NCI-H2171 treated with DMSO at 0.1 percent for 48 hours (cell line): Measurements from ENCODE around the gene TEF.

ENCODE experiments used
- DNase-seq: peaks from one replicate; lab custom pipeline; 2025; lab: John Stamatoyannopoulos, UW

The TEF gene

GRCh38 chr22:41354979-41355378 is 26.8 kb upstream of the TEF start:
- no peak for DNase-seq

GRCh38 chr22:41355895-41356294 is 25.8 kb upstream of the TEF start:
- no peak for DNase-seq

DNA sequence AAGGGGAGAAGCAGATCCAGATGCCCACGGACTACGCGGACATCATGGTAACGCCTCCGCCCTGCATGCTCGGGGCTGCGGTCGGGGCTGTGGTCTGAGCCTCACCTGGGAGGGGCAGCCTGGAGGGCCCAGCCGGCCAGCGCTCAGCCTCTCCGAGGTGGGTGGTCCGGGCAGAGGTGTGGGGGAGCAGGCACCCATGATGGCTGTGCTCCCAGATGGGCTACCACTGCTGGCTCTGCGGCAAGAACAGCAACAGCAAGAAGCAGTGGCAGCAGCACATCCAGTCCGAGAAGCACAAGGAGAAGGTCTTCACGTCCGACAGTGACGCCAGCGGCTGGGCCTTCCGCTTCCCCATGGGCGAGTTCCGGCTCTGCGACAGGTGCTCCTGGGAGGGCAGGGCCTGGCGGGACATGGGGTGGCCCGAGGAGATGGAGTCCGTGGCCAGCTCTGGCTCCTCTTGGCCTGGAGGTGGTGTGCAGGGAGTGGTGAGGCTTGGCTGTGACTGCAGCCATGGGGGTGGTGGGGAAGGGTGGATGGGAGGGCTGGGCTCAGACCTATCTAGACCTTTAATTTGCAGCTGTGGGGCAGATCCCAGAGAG is 25.2 kb upstream of the TEF start:
- no peak for DNase-seq

- DNase-seq, result no peak
Observed at GRCh38 chr22:41357191-41357590, 24.6 kb upstream of the TEF start.

DNA sequence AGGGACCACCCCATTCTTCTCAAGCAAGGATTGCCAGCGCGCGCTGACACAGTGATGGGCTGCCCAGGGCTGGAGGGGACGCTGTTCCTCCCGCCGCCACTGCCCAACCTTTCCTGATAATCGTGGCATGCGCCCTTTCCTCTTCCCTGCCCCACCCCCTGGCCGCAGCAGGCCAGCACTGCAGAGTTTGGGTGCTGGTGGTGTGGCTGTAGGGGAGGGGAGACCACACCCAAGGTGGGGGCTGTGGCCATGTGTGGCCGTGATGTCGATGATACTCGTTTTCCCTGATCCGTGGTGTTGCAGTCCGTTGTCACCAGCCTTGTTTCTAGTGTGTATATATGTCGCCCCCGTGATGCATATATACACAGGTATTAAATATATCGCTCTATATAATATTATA is 22.8 kb upstream of the TEF start:
- DNase-seq, result no peak

DNA sequence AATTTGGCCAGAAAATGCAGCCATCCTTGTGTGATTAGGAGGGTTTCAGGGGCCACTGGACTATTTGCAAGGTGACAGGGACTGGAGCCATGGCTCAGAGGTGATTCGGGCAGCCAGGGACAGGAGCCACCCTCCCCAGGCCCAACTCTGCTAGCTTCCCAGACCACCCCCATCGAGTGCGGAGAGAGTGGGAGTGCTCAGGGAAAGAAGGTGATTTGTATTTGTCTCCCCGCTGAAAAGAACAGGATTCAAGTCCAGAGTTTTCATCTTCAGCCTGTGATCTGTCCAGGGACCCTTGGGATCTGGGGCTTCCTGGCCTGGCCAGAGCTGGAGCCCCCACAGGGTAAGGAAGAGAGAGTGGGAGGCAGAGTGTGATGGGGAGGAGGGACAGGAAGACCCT is 22.4 kb upstream of the TEF start:
- no peak for DNase-seq

DNA sequence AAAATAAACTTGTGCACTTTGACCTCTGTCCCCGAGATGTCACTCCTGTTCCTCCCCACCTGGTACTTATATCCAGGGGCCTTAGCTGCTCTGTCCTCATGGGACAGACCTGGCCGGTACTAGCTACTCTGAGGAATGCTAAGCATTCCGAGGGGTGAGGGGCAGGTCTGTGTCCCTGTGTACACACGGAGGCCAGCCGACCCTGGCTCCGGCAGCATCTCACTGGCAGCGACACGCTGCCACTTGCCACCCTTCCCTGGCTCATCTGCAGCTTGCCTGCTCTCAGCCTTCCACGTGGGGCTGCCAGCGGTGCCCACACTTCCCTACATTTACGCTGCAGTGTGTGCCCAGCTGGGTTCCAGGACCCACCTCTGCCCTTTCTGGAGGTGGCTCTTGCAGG is 21.6 kb upstream of the TEF start:
- no peak for DNase-seq

GRCh38 chr22:41361716-41362310 is 19.9 kb upstream of the TEF start:
- no peak for DNase-seq

DNA sequence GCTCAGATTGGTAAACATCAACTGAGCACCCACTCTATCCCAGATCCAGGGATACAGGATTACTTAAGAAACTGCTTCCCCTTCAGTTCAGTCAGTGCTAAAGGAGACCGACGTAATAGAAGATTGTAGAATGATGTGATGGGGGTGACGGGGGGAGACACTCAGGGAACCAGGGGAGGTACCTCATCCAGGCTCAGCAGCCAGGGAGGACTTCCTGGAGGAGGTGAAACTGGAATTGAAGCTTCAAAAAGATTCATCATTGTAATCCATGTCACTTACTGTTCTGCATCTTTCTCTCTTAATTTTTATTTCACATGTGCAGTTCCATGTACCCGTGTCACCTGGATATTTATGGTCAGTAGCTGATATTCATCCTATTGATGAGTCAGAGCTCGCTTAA is 19.1 kb upstream of the TEF start:
- no peak for DNase-seq

DNA sequence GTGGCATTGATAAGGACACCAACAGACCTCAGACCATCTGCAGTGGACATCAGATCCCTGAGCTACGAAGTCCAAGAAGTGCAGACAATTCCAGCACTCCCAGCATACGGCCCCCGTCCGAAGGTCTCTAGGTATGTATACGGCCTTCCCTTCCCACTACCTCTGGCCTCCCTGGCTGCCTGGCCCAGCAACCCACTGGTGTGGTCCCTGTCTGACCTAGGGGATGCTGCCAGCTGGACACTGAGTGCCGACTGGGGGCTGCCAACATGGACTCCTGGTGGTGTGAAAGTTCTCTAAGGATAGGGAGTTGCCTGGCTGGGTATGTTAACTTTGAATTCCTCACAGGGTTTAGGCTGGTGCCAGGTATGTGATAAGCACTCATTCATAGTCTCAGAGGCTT is 17.5 kb upstream of the TEF start:
- no peak for DNase-seq

GRCh38 chr22:41364955-41365354 is 16.8 kb upstream of the TEF start:
- no peak for DNase-seq

- DNase-seq, result no peak
Observed at GRCh38 chr22:41365425-41365824, 16.3 kb upstream of the TEF start.

DNA sequence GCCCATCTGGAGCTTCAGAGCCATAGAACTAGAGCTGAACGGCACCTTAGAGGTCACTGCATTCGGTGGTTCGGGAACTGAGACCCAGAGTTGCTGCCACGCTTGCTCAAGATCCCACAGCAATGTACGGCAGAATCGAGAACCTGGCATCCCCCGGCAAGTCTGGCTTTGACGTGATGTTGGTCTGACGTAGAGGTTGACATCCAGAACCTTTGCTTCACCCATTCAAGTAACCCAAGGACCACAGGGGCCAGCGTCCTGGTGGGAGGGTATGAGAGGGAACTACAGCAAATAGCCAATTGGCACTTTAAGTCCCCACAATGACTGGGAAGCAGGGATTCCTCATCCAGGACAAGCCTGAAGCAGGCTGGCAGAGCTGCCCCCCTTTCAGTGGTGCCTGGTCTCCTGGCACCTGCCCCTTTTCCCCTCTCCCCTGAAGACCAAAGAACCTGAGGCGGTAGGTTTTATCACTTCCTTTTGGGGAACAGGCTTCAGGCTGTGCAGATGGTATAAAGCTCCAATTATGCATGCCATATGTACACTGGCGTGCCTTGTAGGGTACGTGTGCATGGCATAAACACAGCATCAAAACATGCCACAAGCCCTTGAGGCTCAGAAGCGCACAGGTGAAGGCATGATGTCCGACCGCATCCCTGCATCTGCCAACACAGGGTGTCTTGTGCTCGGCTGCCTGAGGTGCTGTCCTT is 15.3 kb upstream of the TEF start:
- peak; percentile 94 for DNase-seq

DNA sequence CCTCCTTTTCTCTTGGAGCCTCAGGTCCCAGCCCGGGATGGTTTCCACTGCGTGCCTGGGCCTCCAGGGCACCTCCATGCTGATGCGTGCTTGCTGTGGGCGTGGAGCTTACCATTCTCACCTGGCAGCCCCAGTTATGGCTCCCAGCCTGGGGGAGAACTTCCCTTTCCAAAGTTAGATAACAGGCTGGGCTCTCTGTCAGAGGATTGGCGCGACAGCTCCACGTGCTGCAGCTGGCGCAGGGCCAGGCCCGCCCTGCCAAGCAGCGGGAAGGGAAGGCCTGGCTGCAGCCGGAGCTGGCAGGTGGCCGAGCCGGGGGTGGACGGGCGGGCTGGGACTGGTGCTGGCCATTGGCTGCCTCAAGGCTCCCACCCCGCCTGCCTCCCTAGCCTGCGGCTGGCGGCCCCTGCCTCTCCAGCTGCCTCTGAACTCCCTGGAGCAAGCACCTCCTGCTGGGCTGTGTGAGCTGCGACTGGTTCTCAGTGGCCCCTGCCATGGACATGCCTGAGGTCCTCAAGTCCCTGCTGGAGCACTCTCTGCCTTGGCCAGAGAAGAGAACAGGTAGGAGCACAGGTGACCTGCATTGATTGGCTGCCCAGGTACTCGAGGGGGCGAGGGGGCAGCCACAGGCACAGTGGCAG is 14.6 kb upstream of the TEF start:
- DNase-seq, result peak; percentile 94

- DNase-seq, result peak; percentile 85
Observed at GRCh38 chr22:41367680-41368542, 13.8 kb upstream of the TEF start.

GRCh38 chr22:41368543-41369423 is 13.0 kb upstream of the TEF start:
- DNase-seq, result peak; percentile 86

GRCh38 chr22:41369424-41369745 is 12.4 kb upstream of the TEF start:
- peak; percentile 92 for DNase-seq

- DNase-seq, result peak; percentile 91
Observed at GRCh38 chr22:41369837-41370236, 11.9 kb upstream of the TEF start.

GRCh38 chr22:41377846-41378245 is 3.9 kb upstream of the TEF start:
- no peak for DNase-seq

- no peak for DNase-seq
Observed at GRCh38 chr22:41380993-41381328, 781 bp upstream of the TEF start.

GRCh38 chr22:41382098-41382578 is 396 bp downstream of the TEF start:
- DNase-seq, result peak; percentile 72
